Measurements from ENCODE around the gene CES1. TPM values are rescaled to one million over a fixed set of nuclear protein-coding genes. Genes with fewer than 3 reads are reported as not detected.
"Not testable (repeated sequence)": the region's sequence is repeated elsewhere in the genome, so short reads cannot be mapped to it uniquely, and the experiment has no call there.

The CES1 gene
- not detected in 2 replicates for total RNA-seq (2014; rRNA removed; shearing (Covaris generic))

DNA sequence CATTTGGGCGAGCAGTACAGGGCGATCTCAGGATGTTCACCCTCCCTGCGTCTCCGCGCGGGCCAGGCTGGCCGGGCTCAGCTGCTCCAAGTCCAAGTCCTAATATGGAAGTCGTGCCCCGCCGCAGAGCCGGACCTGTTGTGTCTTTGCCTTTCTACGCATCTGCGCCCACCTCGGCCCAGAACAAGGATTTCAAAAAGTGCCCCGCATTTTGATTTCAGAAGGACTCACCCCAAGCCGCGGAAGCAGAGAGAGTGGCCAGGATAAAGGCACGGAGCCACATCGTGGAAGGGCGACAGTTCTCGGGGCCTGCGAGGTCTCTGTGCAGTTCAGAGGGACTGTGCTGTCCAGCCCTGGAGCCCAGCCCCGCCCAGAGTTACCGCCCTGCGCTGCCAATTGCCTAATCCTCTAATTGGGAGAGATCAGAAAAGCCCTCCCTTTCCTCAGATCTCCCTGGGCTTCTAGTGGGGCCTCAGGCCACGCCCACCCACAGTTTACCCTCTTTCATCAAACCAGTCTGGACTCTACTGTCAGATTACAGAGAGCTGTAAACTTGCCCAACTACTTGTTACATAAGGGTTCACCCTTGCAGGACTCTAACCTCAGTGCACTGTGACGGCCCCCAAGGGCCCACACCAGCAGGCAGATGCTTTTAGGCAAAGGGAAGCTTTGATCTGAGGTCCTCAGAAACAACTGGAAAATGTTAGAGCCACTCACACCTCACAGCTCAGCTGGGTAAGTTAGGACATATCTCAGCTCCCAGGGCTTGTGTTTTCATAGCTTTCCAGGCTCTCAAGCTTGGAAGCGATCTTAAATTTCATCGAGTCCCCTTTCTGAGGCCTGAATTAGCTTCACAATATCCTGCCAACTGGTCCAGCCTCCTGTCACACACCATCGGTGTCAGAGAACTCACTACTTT is at the start of gene CES1:
Gene CES1, minus strand, starts transcription at position 324 of the 919 bp plus-strand sequence. Its CDS starts 41 bp downstream, at position 283.
- no peak for DNase-seq (ENCODE audit: low read depth)

DNA sequence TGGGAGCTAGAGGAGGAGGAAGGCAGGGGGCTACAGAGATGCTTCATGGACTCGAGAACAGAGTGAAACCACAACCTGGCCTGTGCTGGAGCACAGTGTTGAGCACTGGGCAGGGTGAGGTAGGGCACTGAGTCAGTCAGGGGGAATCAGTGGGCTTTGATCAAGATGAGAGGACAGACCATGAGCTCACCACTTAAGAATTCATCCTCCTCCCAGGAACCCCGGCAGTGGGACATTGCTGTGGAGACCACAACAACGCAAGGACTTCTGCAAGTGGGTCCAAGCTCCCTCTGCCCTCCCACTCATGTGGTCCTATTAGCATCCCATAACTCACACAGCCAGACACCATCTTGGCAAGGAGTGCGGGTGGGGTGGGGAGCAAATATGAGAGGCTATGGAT is 44.0 kb upstream of the CES1 start:
- DNase-seq (ENCODE audit: low read depth) = peak; percentile 38

DNA sequence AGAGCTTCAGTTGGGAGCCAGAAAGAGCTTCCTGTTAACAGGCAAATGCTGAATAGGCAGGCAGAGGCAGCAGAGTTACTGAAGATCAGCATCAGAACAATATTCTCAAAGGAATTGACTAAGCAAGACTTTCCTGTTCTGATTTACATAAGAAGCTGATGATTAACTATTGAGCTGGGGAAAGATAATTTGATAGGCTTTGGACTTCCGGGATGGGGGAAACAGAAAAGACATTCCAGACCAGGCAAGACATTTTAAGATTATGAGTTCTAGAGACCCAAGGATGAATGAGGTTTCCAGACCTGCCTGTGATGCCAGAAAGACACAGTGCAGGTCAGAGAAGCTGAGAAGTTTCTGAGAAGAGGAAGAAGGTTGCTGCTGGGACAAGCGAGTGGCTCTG is 42.4 kb upstream of the CES1 start, which contains the start of gene CES5A:
Gene CES5A, minus strand, starts transcription at position 101 of the 400 bp plus-strand sequence. CDS start 152 bp downstream, outside the sequence.
- no peak for DNase-seq (ENCODE audit: low read depth)

DNA sequence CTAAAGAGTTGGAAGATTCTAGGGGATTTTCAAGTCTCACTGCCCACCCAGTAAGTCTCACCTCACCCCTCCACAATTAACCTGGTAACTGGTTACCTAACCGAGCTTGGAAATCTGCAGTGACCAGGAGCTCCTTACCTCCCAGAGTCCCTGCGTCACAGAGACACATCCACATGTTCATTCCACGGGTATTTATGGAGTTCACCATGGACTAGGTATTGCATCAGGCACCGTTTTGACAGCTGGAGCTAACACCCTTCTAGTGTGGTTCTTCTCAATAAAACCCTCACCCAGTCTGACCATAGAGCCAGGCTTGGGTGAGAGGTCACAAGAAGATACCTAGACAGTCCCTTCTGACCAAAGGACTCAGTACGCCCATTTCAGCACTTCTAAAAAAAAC is 40.2 kb upstream of the CES1 start:
- no peak for DNase-seq (ENCODE audit: low read depth)

DNA sequence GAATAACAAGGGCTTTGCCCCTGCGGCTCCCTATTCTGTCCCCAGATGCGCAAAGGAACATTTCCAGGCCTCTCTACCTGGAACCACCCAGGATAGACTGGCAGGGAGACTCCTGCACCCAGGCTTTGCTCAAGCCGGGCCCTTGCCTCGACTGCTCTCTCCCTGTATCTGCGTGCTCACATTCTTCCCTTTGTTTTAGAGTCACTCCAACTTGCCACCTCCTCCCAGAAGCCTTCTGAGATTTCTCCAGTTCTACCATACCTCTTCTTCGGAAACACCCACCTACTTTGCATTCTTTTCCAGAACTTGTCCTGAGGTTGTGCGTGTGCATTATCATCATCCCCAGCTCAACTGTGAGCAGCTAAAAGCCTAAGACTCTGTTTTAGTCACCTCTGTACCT is 39.2 kb upstream of the CES1 start:
- DNase-seq (ENCODE audit: low read depth) = no peak

DNA sequence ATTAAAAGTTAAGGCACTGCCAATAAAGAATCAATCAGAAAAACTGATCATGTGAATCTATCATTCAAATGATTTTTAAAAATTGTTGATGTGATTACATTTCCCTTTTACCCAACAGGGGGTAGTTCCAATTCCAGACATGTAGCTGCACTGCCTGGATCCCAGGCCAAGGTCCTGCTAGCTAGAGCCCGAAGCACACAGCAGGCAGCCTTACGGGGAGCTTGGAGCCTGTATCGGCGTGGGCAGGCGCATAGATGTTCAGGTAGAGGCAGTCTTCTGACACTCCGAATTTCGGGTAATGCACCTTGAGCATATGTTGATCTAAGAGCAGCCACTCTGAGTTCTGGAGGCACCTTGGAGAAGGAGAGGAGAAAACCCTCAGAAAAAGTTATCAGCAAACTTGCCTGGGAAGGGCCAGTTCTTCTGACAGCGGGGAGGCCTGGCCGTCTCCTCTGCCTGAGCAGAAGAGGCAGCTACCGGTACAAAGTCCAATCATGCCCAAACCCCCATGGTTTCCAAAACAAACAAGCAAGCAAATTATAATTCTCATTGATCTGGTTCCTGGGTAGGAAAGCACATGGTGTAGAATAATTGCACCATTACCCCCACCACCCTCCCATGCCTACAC is 38.6 kb upstream of the CES1 start:
- DNase-seq (ENCODE audit: low read depth) = no peak

DNA sequence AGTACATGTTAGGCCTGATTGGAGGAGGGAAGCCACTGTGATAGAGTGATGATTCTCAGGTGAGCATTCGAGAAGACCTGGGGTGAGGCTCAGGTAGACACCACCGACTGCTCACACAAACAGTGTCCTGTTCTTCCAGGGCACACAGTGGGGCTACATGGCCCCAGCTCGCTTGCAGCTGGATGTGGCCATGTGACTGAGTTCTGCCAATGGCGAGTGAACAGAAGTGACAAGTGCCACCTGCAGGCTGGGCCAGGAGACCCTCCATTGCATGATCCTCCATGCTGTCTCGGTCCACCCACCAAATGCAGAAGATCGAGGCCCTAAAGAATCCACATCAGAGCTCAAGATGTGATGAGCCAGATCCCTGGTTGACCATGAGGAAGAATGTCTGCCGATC is 36.1 kb upstream of the CES1 start:
- no peak for DNase-seq (ENCODE audit: low read depth)

DNA sequence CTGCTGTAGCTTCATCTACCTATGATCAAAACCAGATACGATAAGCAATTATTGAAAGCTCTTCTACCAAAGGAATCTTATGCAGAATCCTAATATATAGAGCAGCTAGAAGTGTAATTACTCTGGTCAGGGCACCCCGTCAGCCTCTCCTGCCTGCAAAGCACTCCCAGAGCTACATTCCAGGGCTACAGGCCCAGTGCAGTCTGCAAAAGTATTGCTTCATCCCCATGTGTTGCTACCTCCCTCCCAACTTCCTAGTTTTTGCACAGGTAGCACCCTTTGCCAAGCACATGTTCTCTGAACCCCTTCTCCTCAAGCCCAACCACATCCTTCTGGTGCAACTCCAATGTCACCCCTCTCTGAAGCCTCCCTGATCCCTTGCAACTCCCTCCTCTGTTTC is 35.2 kb upstream of the CES1 start:
- DNase-seq (ENCODE audit: low read depth) = no peak

DNA sequence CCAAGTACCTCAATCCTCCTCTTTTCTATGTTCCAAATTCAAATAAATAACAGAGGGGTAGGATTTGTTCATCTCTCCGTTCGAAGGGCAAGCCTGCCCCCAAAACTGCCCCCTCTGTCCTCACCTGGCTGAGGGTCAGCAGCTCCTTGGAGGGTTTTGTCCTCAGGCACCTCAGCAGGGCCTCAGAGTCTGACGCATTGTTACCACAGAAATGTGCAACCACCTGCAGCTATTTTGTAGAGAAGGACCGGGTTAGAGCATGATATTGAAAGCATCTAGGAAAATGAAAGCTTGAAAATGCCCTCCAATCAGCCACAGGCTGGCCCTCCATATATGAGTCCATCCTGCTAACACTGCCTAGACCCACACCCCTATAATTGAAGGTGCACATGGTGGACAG is 28.4 kb upstream of the CES1 start:
- no peak for DNase-seq (ENCODE audit: low read depth)

DNA sequence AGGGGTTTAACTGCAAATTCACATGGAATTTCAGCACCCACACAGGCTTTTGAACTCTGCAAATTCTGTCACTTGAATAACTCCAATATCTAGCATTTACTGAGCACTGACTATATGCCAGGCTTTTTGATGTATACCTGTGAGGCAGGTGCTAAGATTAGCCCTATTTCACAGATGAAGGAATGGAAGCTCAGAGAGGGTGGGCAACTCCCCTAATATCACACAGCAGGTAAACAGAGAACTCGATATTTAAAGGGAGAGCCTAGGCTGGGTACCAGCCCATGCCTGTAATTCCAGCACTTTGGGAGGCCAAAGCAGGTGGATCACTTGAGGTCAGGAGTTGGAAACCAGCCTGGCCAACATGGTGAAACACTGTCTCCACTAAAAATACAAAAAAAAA is 24.8 kb upstream of the CES1 start:
- not testable (repeated sequence) for DNase-seq (ENCODE audit: low read depth)

DNA sequence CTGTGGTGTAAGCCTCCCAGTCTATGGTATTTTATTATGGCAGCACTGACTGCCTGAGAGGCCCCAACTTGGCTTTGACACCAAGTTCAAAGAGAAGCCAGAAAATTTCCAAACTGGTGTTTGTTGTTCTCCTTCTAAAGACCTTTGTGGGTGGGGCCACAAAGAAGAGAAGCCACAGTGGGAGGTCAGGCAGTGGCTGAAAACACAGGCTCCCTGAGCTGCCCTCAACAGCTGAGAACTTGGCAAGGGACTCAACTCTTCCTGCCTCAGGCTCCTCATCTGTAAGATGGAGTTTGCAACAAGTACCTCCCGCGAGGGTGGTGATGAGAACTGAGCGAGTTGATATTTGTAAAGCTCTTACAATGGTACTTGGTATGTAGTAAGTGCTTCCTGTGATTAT is 24.1 kb upstream of the CES1 start:
- no peak for DNase-seq (ENCODE audit: low read depth)

DNA sequence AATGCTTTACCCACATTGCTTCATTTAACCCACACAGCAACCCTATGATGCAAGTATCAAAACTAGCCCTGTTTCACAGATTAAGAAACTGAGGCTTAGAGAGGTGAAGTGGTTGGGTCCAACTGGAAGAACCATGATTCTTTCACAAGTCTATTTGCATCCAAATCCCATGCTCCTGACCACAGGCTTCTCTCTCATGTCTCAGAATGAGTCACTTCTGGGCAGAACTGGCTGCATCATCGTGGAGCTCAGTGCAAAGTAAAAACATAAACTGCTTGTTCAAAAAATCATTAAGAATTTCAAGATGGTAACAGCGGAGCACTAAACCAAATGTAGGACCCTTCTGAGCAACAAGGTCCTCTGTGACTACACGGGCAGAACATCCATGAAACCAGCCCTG is 20.2 kb upstream of the CES1 start:
- peak; percentile 39 for DNase-seq (ENCODE audit: low read depth)

DNA sequence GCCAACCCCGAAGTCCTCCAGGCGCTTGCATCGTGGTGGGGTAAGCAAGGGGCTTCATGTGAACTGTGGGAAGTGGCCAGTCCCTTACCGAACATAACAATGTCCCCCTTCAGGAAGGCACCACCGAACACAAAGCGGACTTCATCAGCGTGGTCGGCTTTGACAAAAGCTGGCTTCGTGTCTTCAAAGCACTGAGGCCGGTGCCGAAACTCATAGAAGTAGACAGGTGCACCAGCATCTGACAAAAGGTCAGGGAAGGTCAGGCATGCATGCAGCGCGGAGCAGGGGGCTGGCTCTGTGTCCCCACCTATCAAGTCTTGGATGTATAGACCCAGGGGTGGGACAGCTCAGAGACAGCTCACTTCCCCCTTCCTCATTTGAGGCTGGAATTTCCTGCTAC is 16.6 kb upstream of the CES1 start:
- DNase-seq (ENCODE audit: low read depth) = no peak

DNA sequence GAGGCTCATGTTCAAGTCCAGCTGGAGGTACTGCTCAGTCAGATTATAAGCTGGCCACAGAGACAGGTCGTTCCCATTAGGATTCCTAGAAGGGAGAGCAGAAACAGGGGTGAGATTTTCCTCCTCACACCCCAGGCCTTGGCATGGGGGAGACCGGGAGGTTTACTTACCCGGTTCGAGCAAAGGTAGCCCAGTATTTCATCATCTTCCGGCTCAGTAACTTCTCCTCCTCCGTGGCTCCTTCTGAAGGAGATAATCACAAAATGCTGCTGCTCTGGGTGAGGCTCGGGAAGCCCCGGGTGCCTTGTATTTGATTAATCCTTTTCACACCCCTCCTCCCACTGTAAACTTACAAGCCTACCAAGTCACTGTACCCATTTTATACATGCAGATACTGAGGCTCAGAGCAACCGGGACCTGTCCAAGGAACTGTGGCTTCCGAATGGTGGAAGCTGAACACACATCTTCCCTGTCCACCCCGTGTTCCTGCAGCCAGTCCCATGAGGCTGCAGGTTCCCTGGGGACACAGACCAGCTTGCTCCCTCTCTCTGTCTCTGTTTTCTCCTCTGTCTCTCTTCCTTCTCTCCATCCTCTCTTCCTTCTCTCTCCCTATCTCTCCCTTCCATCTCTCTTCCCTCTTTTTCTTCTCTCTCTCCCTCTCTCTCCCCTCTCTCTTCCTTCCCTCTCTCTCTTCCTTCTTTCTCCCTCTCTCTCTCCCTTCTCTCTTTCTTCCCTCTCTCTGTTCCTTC is 13.9 kb upstream of the CES1 start:
- no peak for DNase-seq (ENCODE audit: low read depth)

DNA sequence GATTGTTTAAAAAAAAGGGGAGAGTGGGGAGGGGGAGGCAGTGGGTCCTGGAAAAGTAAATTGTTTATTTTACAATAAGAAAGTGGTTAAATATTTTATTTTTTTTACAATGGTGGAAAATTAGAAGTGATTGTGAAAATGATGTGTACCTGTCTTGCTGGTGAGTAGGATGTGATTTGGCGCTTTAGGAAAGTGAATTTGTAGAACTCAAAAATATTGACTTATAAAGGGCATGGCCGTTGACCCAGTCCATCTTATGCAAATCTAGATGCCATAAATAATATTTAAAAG is 10.2 kb upstream of the CES1 start:
- no peak for DNase-seq (ENCODE audit: low read depth)

DNA sequence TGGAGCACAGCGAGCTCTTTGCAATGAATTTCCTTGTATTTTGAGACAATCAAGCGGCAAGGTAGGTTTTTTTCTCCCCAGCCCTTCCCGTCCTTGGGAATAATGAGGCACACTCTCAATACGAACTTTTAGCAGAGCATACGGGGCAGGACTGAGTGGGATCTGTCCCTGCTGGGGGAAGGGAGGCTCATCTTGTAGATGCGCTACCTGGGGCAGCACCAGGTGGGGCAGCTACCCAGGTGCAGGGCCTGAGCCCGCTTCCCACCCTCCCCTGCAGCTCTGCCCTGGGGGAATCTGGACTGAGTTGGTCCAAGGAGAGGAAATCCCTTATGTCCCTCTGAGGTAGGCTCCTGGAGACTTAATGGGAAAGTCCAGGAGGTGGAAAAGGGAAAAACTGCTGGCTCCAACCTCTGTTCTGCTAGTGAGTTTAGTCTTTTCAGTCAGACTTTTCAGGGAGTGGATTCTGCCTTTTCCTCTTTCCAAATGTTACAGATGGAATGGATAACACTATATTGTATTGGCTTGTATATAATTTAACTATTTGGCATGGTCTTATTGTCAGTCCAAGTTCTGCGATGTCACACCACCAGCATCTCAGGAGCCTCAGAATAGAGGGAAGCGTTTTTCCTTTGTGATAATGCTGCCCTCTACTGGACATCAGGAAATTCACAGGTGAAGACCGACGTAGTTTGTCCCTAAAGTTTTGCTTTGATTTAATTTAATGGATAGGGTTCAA is 9.6 kb upstream of the CES1 start:
- DNase-seq (ENCODE audit: low read depth) = peak; percentile 42

DNA sequence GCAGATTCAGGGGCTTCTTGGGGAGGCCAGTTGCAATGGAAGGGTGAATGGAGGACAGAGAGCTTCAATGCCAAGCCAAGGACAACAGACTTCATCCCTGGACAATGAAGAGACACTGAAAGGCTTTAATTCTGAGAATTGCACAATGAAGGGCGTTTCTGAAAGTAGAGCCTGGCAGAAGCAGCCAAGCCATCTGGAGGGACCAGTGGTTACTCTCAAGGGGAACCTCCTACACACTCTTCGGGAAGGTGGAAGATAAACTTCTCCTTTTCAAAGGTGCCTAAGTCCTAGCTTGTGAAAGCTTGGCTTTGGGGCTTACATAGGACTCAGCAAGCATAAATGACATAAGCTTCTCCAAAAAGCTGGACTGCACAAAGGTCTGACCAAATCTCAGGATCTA is 6.2 kb upstream of the CES1 start:
- DNase-seq (ENCODE audit: low read depth) = no peak

DNA sequence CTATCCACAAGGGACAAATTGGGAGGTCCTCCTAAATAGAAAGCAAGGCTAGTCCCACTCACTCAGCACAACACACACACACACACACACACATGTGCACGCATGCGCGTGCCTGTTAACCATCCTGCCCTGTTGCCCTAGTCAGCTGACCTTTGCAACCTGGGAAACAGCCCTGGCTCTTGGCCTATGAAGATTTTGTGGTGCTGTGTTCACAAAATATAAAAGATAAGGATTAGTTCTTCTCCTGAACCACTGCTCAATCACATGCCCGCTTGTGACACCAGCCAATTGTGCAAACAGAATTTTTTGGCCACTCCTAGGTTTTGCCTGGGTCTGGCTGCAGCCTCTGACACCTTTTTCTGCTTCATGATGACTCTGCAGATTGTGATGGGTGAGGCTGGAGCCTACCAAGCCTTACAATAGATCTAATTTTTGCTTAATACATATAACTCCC is 3.3 kb upstream of the CES1 start:
- no peak for DNase-seq (ENCODE audit: low read depth)

DNA sequence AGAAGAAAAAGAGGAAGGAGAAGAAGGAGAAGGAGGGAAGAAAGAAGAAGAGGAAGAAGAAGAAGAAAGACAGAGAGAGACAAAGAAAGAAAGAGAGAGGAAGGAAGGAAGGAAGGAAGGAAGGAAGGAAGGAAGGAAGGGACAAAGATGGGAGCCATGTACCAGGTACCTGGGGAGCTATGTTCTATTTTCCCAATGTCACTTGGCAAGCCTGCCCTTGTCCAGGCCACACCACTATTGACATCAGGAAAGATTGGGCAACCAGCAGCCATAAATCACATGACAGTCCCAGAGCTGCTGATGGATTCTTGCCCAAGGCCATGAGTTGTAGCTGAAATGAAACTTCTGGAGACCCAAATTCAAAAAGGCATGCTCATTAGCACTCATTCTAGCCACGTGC is 2.7 kb upstream of the CES1 start:
- peak; percentile 6 for DNase-seq (ENCODE audit: low read depth)

DNA sequence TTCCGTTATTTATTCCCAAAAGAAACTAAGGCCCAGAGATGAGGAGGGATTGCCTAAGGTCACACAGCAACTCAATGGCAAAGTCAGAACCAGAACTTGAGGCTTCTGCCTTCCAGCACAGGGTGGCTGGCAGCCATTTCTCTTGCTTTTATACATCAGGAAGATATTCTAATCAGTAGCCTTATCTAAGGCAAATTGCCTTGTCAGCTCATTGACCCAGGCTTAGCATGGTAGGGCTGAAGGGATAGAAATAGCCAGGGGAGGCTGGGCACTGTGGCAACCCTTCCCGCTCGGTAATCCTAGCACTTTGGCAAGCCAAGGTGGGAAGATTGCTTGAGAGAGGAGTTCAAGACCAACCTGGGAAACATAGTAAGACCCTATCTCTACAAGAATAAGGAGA is 2.3 kb upstream of the CES1 start:
- DNase-seq (ENCODE audit: low read depth) = not testable (repeated sequence)

DNA sequence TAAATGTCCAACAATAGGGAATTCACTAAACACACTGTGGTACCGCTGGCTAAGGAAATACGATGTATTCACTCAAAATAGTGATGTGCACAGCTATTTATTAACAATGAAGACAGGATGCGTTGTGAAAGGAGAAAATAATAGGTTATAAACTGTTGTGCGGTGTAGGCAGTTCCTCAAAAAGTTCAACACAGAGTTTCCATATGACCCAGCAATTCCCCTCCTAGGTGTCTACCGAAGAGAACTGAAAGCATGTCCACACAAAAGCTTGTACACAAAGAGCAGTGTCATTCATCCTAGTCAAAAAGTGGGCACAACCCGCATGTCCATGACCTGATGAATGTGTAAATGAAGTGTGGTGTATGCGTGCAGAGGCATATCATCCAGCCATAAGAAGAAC is 1.2 kb upstream of the CES1 start:
- no peak for DNase-seq (ENCODE audit: low read depth)

DNA sequence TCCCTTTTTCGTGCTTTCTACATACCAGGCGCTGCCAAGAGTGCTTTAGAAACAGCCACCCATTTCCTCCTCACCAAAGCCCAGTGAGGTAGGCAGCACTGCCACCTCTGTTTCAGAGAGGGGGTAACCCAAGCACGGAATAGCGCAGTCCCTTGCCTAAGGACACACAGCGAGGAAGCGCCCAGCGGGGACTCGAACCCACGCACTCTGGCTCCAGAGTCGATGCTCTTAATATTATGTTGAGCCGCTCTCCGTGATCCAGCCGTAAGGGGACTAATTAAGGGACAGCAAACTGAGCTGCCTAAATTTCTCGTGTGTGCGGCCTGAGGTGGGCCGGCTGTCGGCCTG is 497 bp downstream of the CES1 start:
- DNase-seq (ENCODE audit: low read depth) = no peak
